HG02973 (cell line): ENCODE results near the gene TSC22D4.
"Not testable (repeated sequence)": the region's sequence is repeated elsewhere in the genome, so short reads cannot be mapped to it uniquely, and the experiment has no call there.

Experiments
- ATAC-seq: cut with Tn5 transposase; IDR thresholded peaks from one replicate; pipeline ENCODE4 v1.9.1; 2021; ENCODE audit warnings: moderate library complexity; ENCODE audit not compliant: unreplicated experiment

The TSC22D4 gene

DNA sequence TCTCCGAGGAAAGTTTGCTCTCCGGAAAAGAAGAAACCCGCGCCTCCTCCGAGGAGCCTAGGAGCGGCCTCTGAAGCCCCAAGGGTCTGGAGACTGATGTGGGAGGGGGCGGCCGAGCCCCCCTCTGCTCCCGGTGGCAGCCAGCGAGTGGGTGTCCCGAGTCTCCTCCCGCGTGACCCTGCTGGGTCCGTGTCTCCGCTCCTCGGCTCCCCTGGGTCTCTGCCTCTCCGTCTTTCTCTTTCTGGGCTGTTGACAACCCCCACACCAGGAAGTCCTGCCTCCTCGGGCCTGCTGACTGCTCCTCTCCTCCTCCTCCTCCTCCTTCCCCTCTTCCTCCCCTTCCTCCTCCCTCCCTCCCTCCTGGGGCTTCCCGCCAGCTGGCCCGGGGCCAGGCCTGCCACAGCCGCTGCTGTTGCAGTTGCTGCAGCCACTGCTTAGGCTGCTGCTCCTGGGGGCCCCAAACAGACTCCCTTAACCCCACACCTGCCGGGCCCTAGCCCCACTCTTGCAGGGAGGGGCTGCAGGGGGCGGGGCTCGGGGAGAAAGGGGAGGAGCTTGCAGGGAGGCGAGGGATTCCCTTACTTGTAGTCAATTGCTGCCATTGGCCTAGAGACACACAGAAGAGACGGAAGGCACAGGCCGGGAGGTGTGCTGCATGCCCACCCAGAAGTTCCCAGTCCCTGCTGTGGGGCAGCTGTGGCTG is at the start of gene TSC22D4:
Gene TSC22D4 (minus strand): TSS at position 257 of the 703 bp plus-strand sequence. CDS start 1,176 bp downstream, outside the sequence.
- peak; percentile 49 for ATAC-seq

DNA sequence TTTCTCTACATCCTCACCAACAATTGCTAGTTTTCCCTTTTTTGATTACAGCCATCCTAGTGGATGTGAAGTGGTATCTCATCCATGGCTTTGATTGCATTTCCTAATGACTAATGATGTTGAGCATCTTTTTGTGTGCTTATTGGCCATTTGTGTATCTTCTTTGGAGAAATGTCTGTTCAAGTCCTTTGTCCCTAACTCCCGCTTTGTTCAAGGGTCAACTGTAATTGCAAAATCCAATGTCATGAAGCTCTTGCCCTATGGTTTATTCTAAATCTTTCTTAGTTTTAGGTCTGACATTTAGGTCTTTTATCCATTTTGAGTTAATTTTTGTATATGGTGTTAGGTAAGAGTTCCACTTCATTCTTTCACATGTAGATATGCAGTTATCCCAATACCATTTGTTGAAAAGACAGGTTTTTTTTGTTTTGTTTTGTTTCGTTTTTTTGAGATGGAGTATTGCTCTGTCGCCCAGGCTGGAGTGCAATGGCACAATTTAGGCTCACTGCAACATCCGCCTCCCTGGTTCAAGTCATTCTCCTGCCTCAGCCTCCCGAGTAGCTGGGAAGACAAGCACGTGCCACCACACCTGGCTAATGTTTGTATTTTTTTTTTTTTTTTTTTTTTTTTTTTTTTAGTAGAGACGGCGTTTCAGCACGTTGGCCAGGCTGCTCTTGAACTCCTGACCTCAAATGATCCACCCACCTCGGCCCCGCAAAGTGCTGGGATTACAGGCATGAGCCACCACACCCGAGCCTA is 49.3 kb upstream of the TSC22D4 start:
- ATAC-seq: not testable (repeated sequence)

DNA sequence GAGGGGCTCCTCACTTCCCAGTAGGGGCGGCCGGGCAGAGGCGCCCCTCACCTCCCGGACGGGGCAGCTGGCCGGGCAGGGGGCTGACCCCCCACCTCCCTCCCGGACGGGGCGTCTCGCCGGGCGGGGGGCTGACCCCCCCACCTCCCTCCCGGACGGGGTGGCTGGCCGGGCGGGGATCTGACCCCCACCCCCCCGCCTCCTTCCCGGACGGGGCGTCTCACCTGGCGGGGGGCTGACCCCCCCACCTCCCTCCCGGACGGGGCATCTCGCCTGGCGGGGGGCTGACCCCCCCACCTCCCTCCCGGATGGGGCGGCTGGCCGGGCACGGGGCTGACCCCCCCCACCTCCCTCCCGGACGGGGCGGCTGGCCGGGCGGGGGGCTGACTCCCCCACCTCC is 44.2 kb upstream of the TSC22D4 start:
- ATAC-seq: not testable (repeated sequence)

DNA sequence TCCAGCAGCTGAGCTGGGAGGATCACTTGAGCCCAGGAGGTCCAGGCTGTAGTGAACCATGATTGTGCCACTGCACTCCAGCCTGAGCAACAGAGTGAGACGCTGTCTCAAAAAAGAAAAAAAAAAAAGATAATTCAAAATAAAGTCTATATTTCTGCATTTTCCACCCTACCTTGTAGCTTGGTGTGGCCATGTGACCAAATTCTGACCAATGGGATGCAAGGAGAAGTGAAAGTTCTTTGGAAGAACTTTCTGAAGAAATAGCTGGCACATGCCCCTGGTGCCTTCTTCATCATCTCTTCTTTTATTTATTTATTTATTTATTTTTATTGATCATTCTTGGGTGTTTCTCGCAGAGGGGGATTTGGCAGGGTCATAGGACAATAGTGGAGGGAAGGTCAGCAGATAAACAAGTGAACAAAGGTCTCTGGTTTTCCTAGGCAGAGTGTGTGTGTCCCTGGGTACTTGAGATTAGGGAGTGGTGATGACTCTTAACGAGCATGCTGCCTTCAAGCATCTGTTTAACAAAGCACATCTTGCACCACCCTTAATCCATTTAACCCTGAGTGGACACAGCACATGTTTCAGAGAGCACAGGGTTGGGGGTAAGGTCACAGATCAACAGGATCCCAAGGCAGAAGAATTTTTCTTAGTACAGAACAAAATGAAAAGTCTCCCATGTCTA is 43.0 kb upstream of the TSC22D4 start:
- not testable (repeated sequence) for ATAC-seq

DNA sequence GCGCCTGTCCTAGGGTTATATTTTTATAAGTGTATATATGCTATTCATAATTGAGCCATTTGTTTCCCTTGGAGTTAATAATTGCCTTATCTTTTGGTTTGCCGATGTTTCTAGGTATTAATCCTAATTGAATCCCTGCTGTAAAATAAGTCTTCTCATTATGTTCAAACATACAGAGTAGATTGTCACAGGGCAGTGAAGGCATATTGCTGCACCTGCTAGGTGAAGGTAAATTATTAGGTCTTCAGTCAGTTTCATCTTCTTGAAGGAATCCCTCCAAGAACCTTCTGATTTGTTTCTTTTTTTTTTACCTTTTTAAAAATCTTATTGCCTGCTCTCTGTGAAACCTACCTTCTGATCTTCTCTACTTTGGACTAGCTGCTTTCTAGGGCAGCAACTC is 42.1 kb upstream of the TSC22D4 start:
- no peak for ATAC-seq

DNA sequence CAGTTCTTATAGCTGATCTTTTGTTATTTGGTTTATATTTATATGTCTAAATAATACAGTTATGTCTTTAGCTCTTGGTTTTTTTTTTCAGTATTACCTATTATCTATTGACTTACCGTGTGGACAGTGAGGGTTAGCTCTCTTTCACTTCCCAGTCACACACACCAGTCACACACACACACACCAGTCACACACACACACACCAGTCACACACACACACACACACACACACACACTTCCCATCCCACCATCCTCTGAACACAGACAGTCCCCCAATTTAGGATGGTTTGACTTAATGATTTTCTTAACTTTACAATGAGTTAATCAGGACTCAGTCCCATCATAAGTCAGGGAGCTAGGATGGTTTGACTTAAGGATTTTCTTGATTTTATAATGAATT is 41.1 kb upstream of the TSC22D4 start:
- no peak for ATAC-seq

DNA sequence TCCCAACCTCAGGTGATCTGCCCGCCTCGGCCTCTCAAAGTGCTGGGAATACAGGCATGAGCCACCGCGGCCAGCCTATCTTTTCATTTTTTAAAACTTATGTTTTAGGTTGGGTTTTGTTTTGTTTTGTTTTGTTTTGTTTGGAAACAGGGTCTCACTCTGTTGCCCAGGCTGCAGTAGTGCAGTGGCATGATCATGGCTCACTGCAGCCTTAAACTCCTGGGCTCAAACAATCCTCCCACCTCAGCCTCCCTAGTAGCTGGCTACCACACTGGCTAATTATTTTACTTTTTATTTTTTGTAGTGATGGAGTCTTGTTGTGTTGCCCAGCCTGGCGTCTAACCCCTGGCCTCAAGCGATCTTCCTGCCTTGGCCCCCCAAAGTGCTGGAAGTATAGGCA is 40.6 kb upstream of the TSC22D4 start:
- no peak for ATAC-seq

DNA sequence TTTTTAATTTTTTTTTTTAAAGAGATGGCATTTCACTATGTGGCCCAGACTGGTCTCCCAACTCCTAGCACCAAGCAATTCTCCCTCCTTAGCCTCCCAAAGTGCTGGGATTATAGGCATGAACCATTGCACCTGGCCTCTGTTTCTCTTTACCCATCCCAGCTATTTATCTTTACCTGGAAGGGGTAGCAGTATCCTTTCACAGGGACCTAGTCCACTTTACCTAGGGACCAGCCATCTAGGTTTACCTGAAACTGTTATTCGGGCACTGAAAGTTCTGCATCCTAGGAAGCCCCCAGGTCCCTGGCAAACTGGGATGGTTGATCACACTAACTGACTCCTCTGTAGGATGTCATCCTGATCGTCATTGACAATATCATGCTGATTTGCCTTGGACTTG is 38.3 kb upstream of the TSC22D4 start:
- ATAC-seq: no peak

DNA sequence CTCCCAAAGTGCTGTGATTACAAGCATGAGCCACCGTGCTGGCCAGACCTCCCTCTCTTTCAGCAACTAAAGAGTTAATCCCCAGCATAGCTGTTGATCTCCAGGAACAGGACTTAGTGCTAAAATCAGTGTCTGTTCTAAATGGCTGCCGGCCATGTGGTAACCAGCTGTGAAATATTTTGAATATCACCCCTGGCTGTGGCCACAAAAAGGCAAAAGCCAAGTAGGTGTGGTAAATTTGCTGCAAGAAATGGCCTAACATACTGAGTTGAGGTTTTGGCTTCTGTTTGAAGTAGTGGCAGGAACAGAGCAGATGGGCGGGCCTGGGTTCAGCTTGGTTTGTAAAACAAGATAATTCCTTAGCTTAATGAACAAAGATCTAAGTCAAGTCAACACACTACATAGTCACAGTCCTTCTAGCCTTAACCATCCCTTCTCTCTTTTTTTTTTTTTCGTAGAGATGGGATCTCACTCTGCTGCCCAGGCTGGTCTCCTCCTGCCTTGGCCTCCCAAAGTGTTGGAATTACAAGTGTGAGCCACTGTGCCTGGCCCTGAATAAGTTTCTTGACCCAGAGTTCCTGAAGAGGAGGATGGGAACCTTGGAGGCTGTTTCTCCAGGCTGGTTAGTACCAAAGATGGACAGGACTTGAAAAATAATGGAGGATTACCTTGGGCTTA is 37.3 kb upstream of the TSC22D4 start:
- ATAC-seq: no peak

DNA sequence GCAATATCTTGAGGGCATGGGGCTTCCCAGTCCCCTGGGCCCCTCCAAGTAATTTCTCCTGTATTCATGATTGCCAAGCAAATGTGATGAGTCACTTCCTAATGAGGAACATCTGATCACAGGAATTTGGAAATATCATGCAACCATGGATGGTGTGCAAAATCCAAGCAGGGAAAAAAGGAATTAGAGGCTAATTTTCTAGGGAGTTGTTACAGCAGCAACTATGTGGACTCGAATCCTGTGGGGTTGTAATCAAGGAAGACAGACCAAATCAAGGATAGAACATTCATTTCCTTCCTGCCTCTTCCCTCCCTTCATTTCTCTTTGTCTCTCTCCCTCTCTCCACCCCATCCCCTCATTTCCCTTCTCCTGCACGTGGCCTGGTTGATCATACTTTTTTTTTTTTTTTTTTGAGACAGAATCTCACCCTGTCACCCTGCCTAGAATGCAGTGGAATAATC is 36.1 kb upstream of the TSC22D4 start:
- ATAC-seq: no peak

DNA sequence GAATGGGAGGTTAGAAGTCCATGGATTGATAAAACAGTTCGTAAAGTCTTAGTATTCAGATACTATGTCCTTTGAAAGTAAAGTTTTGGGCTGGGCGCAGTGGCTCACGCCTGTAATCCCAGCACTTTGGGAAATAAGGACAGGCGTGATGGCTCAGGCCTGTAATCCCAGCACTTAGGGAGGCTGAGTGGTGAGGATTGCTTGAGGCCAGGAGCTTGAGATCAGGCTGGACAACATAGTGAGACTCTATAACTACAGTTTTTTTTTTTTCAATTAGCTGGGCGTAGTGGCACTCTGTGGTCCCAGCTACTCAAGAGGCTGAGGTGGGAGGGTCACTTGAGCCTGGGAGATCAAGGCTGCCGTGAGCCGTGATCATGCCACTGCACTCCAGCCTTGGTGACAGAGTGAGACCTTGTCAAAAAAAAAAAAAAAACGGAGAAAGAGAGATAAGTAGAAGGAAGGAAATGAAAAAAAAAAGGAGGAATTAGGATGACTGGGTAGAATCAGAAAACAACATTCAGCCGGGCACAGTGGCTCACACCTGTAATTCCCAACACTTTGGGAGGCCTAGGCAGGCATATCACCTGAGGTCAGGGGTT is 34.3 kb upstream of the TSC22D4 start:
- ATAC-seq: no peak

DNA sequence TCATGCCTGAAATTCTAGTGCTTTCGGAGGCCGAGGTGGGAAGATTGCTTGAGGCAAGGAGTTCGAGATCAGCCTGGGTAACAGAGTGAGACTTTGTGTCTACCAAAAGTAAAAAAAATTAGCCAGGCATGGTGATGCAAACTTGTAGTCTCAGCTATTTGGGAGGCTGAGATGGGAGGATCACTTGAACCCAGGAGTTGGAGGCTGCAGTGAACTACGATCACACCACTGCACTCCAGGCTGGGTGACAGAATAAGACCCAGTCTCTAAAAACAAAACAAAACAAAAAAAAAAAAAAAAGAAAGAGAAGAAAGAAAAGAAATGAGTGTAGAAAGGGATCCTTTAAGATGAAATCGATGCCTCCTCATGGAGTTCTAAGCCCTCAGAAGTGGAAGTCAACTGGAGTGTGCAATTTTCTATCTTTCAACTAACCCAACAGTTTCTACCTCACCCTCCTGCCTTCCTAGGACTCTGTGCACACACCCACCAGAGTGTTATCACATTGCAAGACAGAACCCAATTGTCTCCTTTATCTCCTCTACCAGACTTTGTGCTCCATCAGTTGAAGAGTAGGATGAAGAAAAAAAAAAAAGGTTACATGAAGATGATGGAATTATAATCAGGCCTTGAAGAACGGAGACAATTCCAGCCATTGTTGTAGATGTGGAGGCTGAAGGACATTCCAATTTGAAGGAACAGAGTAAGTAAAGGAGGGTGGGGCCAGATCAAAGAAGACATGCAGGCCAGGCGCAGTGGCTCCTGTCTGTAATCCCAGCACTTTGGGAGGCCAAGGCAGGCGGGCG is 31.6 kb upstream of the TSC22D4 start:
- no peak for ATAC-seq

DNA sequence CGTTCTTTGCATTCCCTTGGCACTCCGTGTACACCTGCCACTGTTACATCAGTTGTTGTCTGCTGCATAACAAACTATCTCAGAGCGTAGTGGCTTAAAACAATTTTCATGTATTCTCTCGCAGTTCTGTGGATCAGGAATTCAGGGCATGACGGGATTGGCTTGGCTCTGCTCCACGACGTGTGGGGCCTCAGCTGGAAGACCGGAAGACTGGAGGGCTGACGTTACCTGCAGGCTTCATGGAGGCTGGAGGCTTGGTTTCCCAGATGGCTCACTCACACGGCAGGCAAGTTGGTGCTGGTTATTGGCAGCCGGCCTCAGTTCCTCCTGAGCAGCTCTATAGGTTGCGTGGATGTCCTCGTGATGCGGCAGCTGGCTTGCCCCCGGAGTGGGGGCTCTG is 30.2 kb upstream of the TSC22D4 start:
- ATAC-seq: no peak

DNA sequence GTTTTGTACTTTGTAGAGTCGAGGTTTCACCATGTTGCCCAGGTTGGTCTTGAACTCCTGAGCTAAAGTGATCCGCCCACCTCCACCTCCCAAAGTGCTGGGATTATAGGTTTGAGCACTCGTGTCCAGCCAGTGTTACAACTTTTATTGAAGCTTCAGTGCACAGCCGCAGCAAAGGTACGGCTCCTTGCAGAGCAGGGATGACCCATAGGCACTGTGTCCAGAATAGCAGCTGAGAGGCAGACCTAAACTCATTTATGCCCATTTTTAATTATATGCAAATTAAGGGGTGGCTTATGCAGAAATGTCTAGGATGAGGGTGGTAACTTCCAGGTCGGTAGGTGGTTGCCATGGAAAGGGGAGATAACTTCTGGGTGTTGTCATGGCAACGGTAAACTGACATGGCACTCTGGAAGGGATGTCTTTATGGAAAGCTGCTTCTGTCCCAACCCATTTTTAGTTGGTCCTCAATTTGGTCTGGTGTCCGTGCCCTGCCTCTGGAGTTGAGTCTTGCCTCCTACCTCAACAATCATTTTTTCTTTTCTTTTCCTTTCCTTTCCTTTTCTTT is 27.4 kb upstream of the TSC22D4 start:
- ATAC-seq: no peak

DNA sequence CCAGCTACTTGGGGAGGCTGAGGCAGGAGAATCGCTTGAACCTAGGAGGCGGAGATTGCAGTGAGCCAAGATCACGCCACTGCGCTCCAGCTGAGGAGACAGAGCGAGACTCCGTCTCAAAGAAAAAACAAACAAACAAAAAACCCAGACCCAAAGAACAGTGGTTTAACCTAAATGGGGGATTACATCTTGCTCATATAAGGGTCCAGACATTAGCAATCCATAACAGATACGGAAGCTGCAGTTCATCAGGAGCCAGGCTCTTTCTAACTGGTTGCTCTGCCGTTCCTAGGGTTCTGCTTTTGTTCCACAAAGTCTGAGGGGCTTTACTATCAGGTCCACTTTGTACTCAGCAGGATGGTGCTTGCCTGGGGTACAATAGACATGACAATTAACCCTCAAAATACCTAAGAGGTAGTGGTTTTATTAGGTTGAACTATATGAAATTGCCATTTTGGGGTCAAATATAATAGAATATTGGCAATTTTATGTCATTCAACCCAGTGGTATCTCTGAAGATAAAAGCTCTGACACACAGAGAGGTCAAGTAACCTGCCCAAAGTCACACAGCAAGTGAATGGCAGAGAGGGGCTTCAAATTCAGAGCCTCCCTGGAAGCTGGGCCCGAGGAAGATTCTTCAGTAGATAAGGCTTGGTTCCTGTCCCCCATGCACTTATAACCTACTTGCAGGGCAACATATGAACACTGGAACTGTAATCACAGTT is 26.0 kb upstream of the TSC22D4 start:
- no peak for ATAC-seq

DNA sequence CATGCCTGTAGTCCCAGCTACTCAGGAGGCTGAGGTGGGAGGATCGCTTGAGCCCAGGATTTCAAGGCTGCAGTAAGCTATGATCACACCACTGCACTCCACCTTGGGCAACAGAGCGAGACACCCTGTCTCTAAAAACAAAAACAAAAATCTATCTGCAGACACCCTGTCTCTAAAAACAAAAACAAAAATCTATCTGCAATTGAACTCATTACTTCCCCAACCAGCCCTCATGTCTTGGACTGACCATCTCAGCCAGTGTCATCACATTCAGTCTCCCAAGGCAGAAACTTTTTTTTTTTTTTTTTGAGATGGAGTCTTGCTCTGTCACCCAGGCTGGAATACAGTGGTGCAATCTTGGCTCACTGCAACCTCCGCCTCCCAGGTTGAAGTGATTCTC is 25.0 kb upstream of the TSC22D4 start:
- ATAC-seq: not testable (repeated sequence)

DNA sequence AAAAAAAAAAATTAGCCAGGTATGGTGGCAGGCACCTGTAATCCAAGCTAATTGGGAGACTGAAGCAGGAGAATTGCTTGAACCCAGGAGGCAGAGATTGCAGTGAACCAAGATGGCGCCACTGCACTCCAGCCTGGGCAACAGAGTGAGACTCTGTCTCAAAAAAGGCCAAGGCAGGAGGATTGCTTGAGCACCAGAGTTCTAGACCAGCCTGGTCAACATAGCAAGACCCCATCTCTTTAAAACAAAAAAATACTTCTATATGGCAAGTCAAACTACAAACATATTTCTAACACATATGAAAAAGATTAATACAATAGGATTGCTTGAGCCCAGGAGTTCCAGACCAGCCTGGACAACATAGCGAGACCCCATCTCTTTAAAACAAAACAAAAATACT is 21.7 kb upstream of the TSC22D4 start:
- ATAC-seq: not testable (repeated sequence)

DNA sequence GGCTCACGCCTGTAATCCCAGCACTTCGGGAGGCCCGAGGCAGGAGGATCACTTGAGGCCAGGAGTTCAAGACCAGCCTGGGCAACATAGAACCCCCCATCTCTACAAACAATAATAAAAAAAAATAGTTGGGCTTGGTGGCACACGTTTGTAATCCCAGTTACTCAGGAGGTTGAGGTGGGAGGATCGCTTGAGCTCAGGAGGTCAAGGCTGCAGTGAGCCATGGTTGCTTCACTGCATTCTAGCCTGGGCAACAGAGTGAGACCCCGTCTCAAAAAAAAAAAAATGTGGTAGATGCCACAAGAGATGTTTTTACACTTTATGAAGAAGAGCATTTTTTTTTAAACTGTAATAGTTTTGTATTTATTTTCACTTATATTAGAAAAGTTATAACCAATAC is 17.5 kb upstream of the TSC22D4 start:
- ATAC-seq: no peak
